Hepatocyte (in vitro differentiated cells): ENCODE measurements around the gene RBM38. TPM values are rescaled to one million over a fixed set of nuclear protein-coding genes. Genes with fewer than 3 reads are reported as not detected.

Experiments
- DNase-seq: peaks from one replicate; pipeline ENCODE4 v3.0.0-alpha.2; 2016; ENCODE audit warnings: low spot score
- H2AFZ ChIP-seq: fragments of 200-600 bp; sonication (generic); 2 replicates; pipeline ENCODE4 v1.6.0; 2016; ENCODE audit warnings: antibody characterized with exemption, mild to moderate bottlenecking
- H3K27ac ChIP-seq: fragments of 200-600 bp; sonication (generic); 2 replicates; pipeline ENCODE4 v1.5.1; 2016; ENCODE audit warnings: mild to moderate bottlenecking
- H3K27me3 ChIP-seq: fragments of 200-600 bp; sonication (generic); 2 replicates; pipeline ENCODE4 v1.6.1; 2016
- H3K36me3 ChIP-seq: fragments of 200-600 bp; sonication (generic); replicated peaks from 2 replicates; pipeline ENCODE4 v1.5.1; 2016; ENCODE audit warnings: low read depth; ENCODE audit not compliant: insufficient read depth
- H3K4me1 ChIP-seq: fragments of 200-600 bp; sonication (generic); 2 replicates; pipeline ENCODE4 v1.5.1; 2016; ENCODE audit warnings: mild to moderate bottlenecking, moderate library complexity; ENCODE audit not compliant: insufficient read depth
- H3K4me2 ChIP-seq: fragments of 200-600 bp; sonication (generic); 2 replicates; pipeline ENCODE4 v1.6.0; 2016
- H3K4me3 ChIP-seq: fragments of 200-600 bp; sonication (generic); 2 replicates; pipeline ENCODE4 v1.5.1; 2016; ENCODE audit warnings: mild to moderate bottlenecking
- H3K79me2 ChIP-seq: fragments of 200-600 bp; sonication (generic); 2 replicates; pipeline ENCODE4 v1.6.0; 2017; ENCODE audit warnings: mild to moderate bottlenecking
- H3K9me2 ChIP-seq: fragments of 200-600 bp; sonication (generic); replicated peaks from 2 replicates; pipeline ENCODE4 v1.6.0; 2017; ENCODE audit warnings: mild to moderate bottlenecking; ENCODE audit not compliant: insufficient read depth
- H3K9me3 ChIP-seq: fragments of 200-600 bp; sonication (generic); 2 replicates; pipeline ENCODE4 v1.5.1; 2016; ENCODE audit warnings: low read depth, mild to moderate bottlenecking
- H4K20me1 ChIP-seq: fragments of 200-600 bp; sonication (generic); 2 replicates; pipeline ENCODE4 v1.6.0; 2016; ENCODE audit warnings: mild to moderate bottlenecking; ENCODE audit not compliant: insufficient read depth, poor library complexity, severe bottlenecking
- CTCF ChIP-seq: fragments of 200-600 bp; sonication (generic); IDR thresholded peaks from 2 replicates; pipeline ENCODE4 v1.5.1; 2016; ENCODE audit warnings: antibody characterized with exemption, mild to moderate bottlenecking; ENCODE audit not compliant: poor library complexity
- EZH2 ChIP-seq: fragments of 200-600 bp; sonication (generic); IDR thresholded peaks from 2 replicates; pipeline ENCODE4 v1.6.1; 2016; ENCODE audit warnings: antibody characterized with exemption, mild to moderate bottlenecking, borderline replicate concordance
- EZH2phosphoT487 ChIP-seq: fragments of 200-600 bp; sonication (generic); IDR thresholded peaks from one replicate; pipeline ENCODE4 v1.6.1; 2018; ENCODE audit warnings: antibody characterized with exemption, mild to moderate bottlenecking, low read depth, moderate library complexity; ENCODE audit not compliant: unreplicated experiment, severe bottlenecking
- WGBS: methylation state at CpG from one replicate; pipeline ENCODE4 v1.1.6; 2016; ENCODE audit warnings: low lambda C conversion rate; ENCODE audit errors: missing lambda C conversion rate; 5-methylcytosine and 5-hydroxymethylcytosine counted together
- polyA plus RNA-seq: library from polyadenylated mRNA; unstranded; fragments of >200 nt; fragmentation: Nextera tagmentation; extraction: Ambion mirVana; gene quantifications from 2 replicates; pipeline ENCODE4 v1.2.1, GENCODE V29; 2016
- total RNA-seq: library from RNA; depleted of rRNA; stranded (reverse); fragments of >200 nt; gene quantifications from 2 replicates; pipeline ENCODE4 v1.2.3, GENCODE V29; 2014

Gene RBM38
- total and polyA plus RNA-seq, 2 experiments from 2014 or later: 16.1 to 19.6 TPM

GRCh38 chr20:57404419-57405072 is 13.3 kb downstream of the RBM38 start:
- no peak overlapping the region for H2AFZ ChIP-seq
- H3K79me2 ChIP-seq: no peaks in the 10 kb centered on the region
- no peaks in the 10 kb centered on the region for H3K36me3 ChIP-seq
- H3K27me3 ChIP-seq: no peaks in the 10 kb centered on the region
- no peak overlapping the region for H3K4me2 ChIP-seq
- H3K4me1 ChIP-seq: no peaks in the 10 kb centered on the region
- H3K9me3 ChIP-seq: no peaks in the 10 kb centered on the region
- no peak overlapping the region for H3K4me3 ChIP-seq
- no peaks in the 10 kb centered on the region for H4K20me1 ChIP-seq
- WGBS: 97% methylated on average over 21 of the region's 22 CpGs
- no peak for DNase-seq
- no peak overlapping the region for H3K27ac ChIP-seq
- TF ChIP-seq EZH2phosphoT487: no peak
- TF ChIP-seq CTCF: no peak
- no peak for TF ChIP-seq EZH2
- no peaks in the 10 kb centered on the region for H3K9me2 ChIP-seq

- Histone ChIP-seq H4K20me1 (no peaks in the 10 kb centered on the region), H3K4me2 (no peak overlapping the region), H3K36me3 (no peaks in the 10 kb centered on the region), H3K4me1 (no peaks in the 10 kb centered on the region), H3K4me3 (no peak overlapping the region), H3K27ac (no peak overlapping the region), H3K79me2 (no peaks in the 10 kb centered on the region), H3K27me3 (no peaks in the 10 kb centered on the region), H2AFZ (no peak overlapping the region), H3K9me2 (no peaks in the 10 kb centered on the region), H3K9me3 (no peaks in the 10 kb centered on the region)
- no peak for TF ChIP-seq EZH2phosphoT487
- TF ChIP-seq CTCF: no peak
- TF ChIP-seq EZH2: no peak
- WGBS: 93% methylated on average over 18 of the region's 18 CpGs
- DNase-seq: no peak
Observed at GRCh38 chr20:57405236-57406016, 14.2 kb downstream of the RBM38 start.

- Histone ChIP-seq H3K36me3 (no peaks in the 10 kb centered on the region), H3K79me2 (no peaks in the 10 kb centered on the region), H3K4me2 (no peak overlapping the region), H3K4me3 (no peak overlapping the region), H3K27ac (no peak overlapping the region), H4K20me1 (no peaks in the 10 kb centered on the region), H3K27me3 (no peaks in the 10 kb centered on the region), H3K4me1 (no peaks in the 10 kb centered on the region), H2AFZ (no peak overlapping the region), H3K9me2 (no peaks in the 10 kb centered on the region), H3K9me3 (no peaks in the 10 kb centered on the region)
- no peak for DNase-seq
- TF ChIP-seq EZH2 (no peak), EZH2phosphoT487 (no peak), CTCF (no peak)
- 96% methylated on average over 29 of the region's 29 CpGs for WGBS
Observed at GRCh38 chr20:57407541-57407956, 16.4 kb downstream of the RBM38 start.
